DOHH2 (cell line): ENCODE data around the gene MIS12.

Source experiments
- H3F3A ChIP-seq: fragments of 200-600 bp; sonication (generic), shearing (Covaris generic); 2 replicates; pipeline ENCODE4 v1.6.0; 2016; ENCODE audit warnings: antibody characterized with exemption, mild to moderate bottlenecking; ENCODE audit not compliant: control insufficient read depth, insufficient read depth
- H3K27ac ChIP-seq: fragments of 200-600 bp; sonication (generic); 2 replicates; pipeline ENCODE4 v1.5.1; 2014; ENCODE audit warnings: low read depth, mild to moderate bottlenecking, low read length, moderate library complexity
- H3K27me3 ChIP-seq: fragments of 200-600 bp; sonication (generic); 2 replicates; pipeline ENCODE4 v1.6.1; 2014; ENCODE audit warnings: mild to moderate bottlenecking, low read length, mixed read lengths; ENCODE audit not compliant: control insufficient read depth
- H3K36me3 ChIP-seq: fragments of 200-600 bp; sonication (generic); 2 replicates; pipeline ENCODE4 v1.6.1; 2014; ENCODE audit warnings: mild to moderate bottlenecking, low read length, moderate library complexity, mixed read lengths; ENCODE audit not compliant: control insufficient read depth
- H3K4me1 ChIP-seq: fragments of 200-600 bp; sonication (generic); 2 replicates; pipeline ENCODE4 v1.6.1; 2014; ENCODE audit warnings: mild to moderate bottlenecking, low read length, mixed read lengths; ENCODE audit not compliant: control insufficient read depth
- H3K4me2 ChIP-seq: fragments of 200-600 bp; sonication (generic); 2 replicates; pipeline ENCODE4 v1.6.0; 2014; ENCODE audit warnings: mild to moderate bottlenecking, low read length, moderate library complexity
- H3K4me3 ChIP-seq: fragments of 200-600 bp; sonication (generic); 2 replicates; pipeline ENCODE4 v1.5.1; 2014; ENCODE audit warnings: mild to moderate bottlenecking, low read length, mixed read lengths
- H3K79me2 ChIP-seq: fragments of 200-600 bp; sonication (generic); 2 replicates; pipeline ENCODE4 v1.6.1; 2014; ENCODE audit warnings: mild to moderate bottlenecking, low read length, mixed read lengths; ENCODE audit not compliant: control insufficient read depth
- H3K9me2 ChIP-seq: fragments of 200-600 bp; sonication (generic); replicated peaks from 2 replicates; pipeline ENCODE4 v1.6.1; 2014; ENCODE audit warnings: mild to moderate bottlenecking, low read length, mixed read lengths; ENCODE audit not compliant: control insufficient read depth
- H3K9me3 ChIP-seq: fragments of 200-600 bp; sonication (generic); 2 replicates; pipeline ENCODE4 v1.6.1; 2014; ENCODE audit warnings: antibody characterized with exemption, low read length, mixed read lengths; ENCODE audit not compliant: control insufficient read depth, insufficient read depth
- H4K20me1 ChIP-seq: fragments of 200-600 bp; sonication (generic); 2 replicates; pipeline ENCODE4 v1.6.0; 2014; ENCODE audit warnings: low read depth, mild to moderate bottlenecking, antibody characterized with exemption, low read length, moderate library complexity; ENCODE audit not compliant: control insufficient read depth, insufficient read depth
- CTCF ChIP-seq: fragments of 200-600 bp; sonication (generic); IDR thresholded peaks from one replicate; pipeline ENCODE4 v1.5.1; 2014; ENCODE audit warnings: antibody characterized with exemption, mild to moderate bottlenecking, low read depth, low read length; ENCODE audit not compliant: poor library complexity, severe bottlenecking
- EZH2phosphoT487 ChIP-seq: fragments of 200-600 bp; sonication (generic); IDR thresholded peaks from 2 replicates; pipeline ENCODE4 v1.6.1; 2017; ENCODE audit warnings: borderline replicate concordance, mild to moderate bottlenecking, antibody characterized with exemption, low read length, moderate library complexity, mixed read lengths

Gene MIS12

DNA sequence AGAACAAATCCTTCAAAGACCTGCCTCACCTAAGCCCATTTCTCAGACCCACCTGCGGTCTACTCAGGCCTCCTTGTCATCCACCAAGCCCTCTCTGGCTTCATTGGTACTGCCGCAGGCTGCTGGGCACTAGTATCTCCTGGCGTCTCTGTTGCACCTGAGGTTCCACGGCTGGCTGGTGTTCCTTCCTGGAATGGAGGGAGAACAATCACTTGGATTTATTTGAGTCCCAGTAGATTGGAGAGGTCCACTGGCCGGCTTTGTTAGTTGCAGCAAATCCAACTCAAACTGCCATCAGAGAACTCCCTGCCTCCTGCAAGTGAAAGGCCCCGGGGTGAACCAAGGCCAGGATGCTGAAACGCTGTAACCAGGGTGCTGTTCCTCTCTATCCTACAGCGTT lies 15.3 kb downstream of the MIS12 start:
- H3K9me3 ChIP-seq = no peaks in the 10 kb centered on the region
- peaks cover 31% of the 10 kb centered on the region for H3K27me3 ChIP-seq
- no peak overlapping the region for H3K27ac ChIP-seq
- no peaks in the 10 kb centered on the region for H4K20me1 ChIP-seq
- H3K4me3 ChIP-seq = no peak overlapping the region
- no peaks in the 10 kb centered on the region for H3F3A ChIP-seq
- H3K4me1 ChIP-seq = peaks cover 12% of the 10 kb centered on the region
- H3K36me3 ChIP-seq = no peaks in the 10 kb centered on the region
- no peaks in the 10 kb centered on the region for H3K9me2 ChIP-seq
- TF ChIP-seq CTCF = no peak
- no peak for TF ChIP-seq EZH2phosphoT487
- H3K79me2 ChIP-seq = no peaks in the 10 kb centered on the region
- H3K4me2 ChIP-seq = no peak overlapping the region

- H3K4me1 ChIP-seq = peaks cover 12% of the 10 kb centered on the region
- H3K9me3 ChIP-seq = no peaks in the 10 kb centered on the region
- no peak overlapping the region for H3K4me2 ChIP-seq
- H3K27ac ChIP-seq = no peak overlapping the region
- H3K4me3 ChIP-seq = no peak overlapping the region
- no peaks in the 10 kb centered on the region for H3K9me2 ChIP-seq
- H3K27me3 ChIP-seq = peaks cover 31% of the 10 kb centered on the region
- no peaks in the 10 kb centered on the region for H3F3A ChIP-seq
- H4K20me1 ChIP-seq = no peaks in the 10 kb centered on the region
- H3K79me2 ChIP-seq = no peaks in the 10 kb centered on the region
- no peak for TF ChIP-seq EZH2phosphoT487
- TF ChIP-seq CTCF = no peak
- H3K36me3 ChIP-seq = no peaks in the 10 kb centered on the region
Observed at GRCh38 chr17:5502552-5502951, 16.2 kb downstream of the MIS12 start.

- Histone ChIP-seq H3K9me3 (no peaks in the 10 kb centered on the region), H3K27ac (no peak overlapping the region), H3K27me3 (peaks cover 13% of the 10 kb centered on the region), H3K4me2 (no peak overlapping the region), H4K20me1 (no peaks in the 10 kb centered on the region), H3K36me3 (no peaks in the 10 kb centered on the region), H3K4me1 (peaks cover under 1% of the 10 kb centered on the region; the same call in 1 of the 2 replicates), H3K4me3 (no peak overlapping the region), H3K9me2 (no peaks in the 10 kb centered on the region), H3K79me2 (no peaks in the 10 kb centered on the region), H3F3A (no peaks in the 10 kb centered on the region)
- TF ChIP-seq CTCF (no peak), EZH2phosphoT487 (no peak)
Observed at GRCh38 chr17:5506307-5506706, 19.9 kb downstream of the MIS12 start.

DNA sequence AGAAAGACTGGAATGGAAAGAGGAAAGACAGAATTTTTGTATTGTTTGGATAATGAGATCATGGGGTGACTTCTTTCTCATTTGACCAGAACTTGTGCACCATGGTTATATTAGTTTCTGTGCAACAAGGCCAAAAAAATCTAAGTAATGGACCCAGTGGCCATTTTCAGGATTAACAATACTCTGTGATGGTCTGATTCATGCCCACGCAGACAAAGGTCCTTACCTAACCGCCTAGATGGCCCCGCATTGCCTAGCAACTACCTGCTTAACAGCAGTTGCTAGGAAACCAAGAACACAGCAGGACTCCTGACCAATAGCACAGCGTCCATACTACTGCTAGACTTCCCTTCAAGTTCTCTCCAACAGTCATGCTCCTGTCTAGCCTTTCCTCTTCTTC lies 22.4 kb downstream of the MIS12 start:
- H3K79me2 ChIP-seq = no peaks in the 10 kb centered on the region
- H3K27ac ChIP-seq = no peak overlapping the region
- H3K4me3 ChIP-seq = no peak overlapping the region
- H3F3A ChIP-seq = no peaks in the 10 kb centered on the region
- no peaks in the 10 kb centered on the region for H3K9me3 ChIP-seq
- H3K4me1 ChIP-seq = no peaks in the 10 kb centered on the region
- no peaks in the 10 kb centered on the region for H3K9me2 ChIP-seq
- no peaks in the 10 kb centered on the region for H3K36me3 ChIP-seq
- no peak for TF ChIP-seq CTCF
- no peak for TF ChIP-seq EZH2phosphoT487
- H3K4me2 ChIP-seq = no peak overlapping the region
- H3K27me3 ChIP-seq = no peaks in the 10 kb centered on the region
- H4K20me1 ChIP-seq = no peaks in the 10 kb centered on the region
